ENCODE measurements around the gene RALGPS2.
"Not testable (repeated sequence)": the region's sequence is repeated elsewhere in the genome, so short reads cannot be mapped to it uniquely, and the experiment has no call there.

The RALGPS2 gene

GRCh38 chr1:178724376-178724727 lies 692 bp upstream of the RALGPS2 start:
- no peak for DNase-seq (ENCODE audit: extremely low read depth in 1 of 2, low read depth in 1 of 2)

- no peak for DNase-seq (ENCODE audit: extremely low read depth in 1 of 2, low read depth in 1 of 2)
These were observed 532 bp downstream of the RALGPS2 start for GRCh38 chr1:178725466-178726086.

- peak in 1 of 2 donors; percentile 18 for DNase-seq (ENCODE audit: extremely low read depth in 1 of 2, low read depth in 1 of 2)
These were observed 1.1 kb downstream of the RALGPS2 start for GRCh38 chr1:178726087-178726517.

GRCh38 chr1:178726545-178726944 lies 1.5 kb downstream of the RALGPS2 start:
- DNase-seq (ENCODE audit: extremely low read depth in 1 of 2, low read depth in 1 of 2), result no peak

- DNase-seq (ENCODE audit: extremely low read depth in 1 of 2, low read depth in 1 of 2), result no peak
These were observed 2.2 kb downstream of the RALGPS2 start for GRCh38 chr1:178727014-178727895.

GRCh38 chr1:178733972-178734371 lies 8.9 kb downstream of the RALGPS2 start:
- no peak for DNase-seq (ENCODE audit: extremely low read depth in 1 of 2, low read depth in 1 of 2)

- no peak for DNase-seq (ENCODE audit: extremely low read depth in 1 of 2, low read depth in 1 of 2)
These were observed 13.7 kb downstream of the RALGPS2 start for GRCh38 chr1:178738780-178739179.

- no peak for DNase-seq (ENCODE audit: extremely low read depth in 1 of 2, low read depth in 1 of 2)
These were observed 14.4 kb downstream of the RALGPS2 start for GRCh38 chr1:178739285-178740045.

GRCh38 chr1:178740491-178740890 lies 15.4 kb downstream of the RALGPS2 start:
- no peak for DNase-seq (ENCODE audit: extremely low read depth in 1 of 2, low read depth in 1 of 2)

- DNase-seq (ENCODE audit: extremely low read depth in 1 of 2, low read depth in 1 of 2), result no peak
These were observed 15.9 kb downstream of the RALGPS2 start for GRCh38 chr1:178740924-178741323.

- DNase-seq (ENCODE audit: extremely low read depth in 1 of 2, low read depth in 1 of 2), result no peak
These were observed 18.8 kb downstream of the RALGPS2 start for GRCh38 chr1:178743801-178744200.

- no peak for DNase-seq (ENCODE audit: extremely low read depth in 1 of 2, low read depth in 1 of 2)
These were observed 20.2 kb downstream of the RALGPS2 start for GRCh38 chr1:178745260-178745659.

- DNase-seq (ENCODE audit: extremely low read depth in 1 of 2, low read depth in 1 of 2), result no peak
These were observed 21.3 kb downstream of the RALGPS2 start for GRCh38 chr1:178746345-178746744.

GRCh38 chr1:178747361-178747760 lies 22.3 kb downstream of the RALGPS2 start:
- not testable (repeated sequence) for DNase-seq (ENCODE audit: extremely low read depth in 1 of 2, low read depth in 1 of 2)

- DNase-seq (ENCODE audit: extremely low read depth in 1 of 2, low read depth in 1 of 2), result no peak
These were observed 24.6 kb downstream of the RALGPS2 start for GRCh38 chr1:178749581-178750166.

GRCh38 chr1:178751046-178751445 lies 26.0 kb downstream of the RALGPS2 start:
- no peak for DNase-seq (ENCODE audit: extremely low read depth in 1 of 2, low read depth in 1 of 2)

- DNase-seq (ENCODE audit: extremely low read depth in 1 of 2, low read depth in 1 of 2), result no peak
These were observed 27.8 kb downstream of the RALGPS2 start for GRCh38 chr1:178752891-178753290.

GRCh38 chr1:178754655-178755256 lies 29.7 kb downstream of the RALGPS2 start:
- DNase-seq (ENCODE audit: extremely low read depth in 1 of 2, low read depth in 1 of 2), result not testable (repeated sequence)

GRCh38 chr1:178768423-178768822 lies 43.4 kb downstream of the RALGPS2 start:
- no peak for DNase-seq (ENCODE audit: extremely low read depth in 1 of 2, low read depth in 1 of 2)

- no peak for DNase-seq (ENCODE audit: extremely low read depth in 1 of 2, low read depth in 1 of 2)
These were observed 47.9 kb downstream of the RALGPS2 start for GRCh38 chr1:178772952-178773351.

GRCh38 chr1:178774263-178774662 lies 49.2 kb downstream of the RALGPS2 start:
- no peak for DNase-seq (ENCODE audit: extremely low read depth in 1 of 2, low read depth in 1 of 2)

Measured in activated CD8-positive, alpha-beta memory T cell treated with anti-CD3 and anti-CD28 coated beads for 1 hour (primary cell).